K562 (cell line): ENCODE results near the gene ABHD8. TPM values are rescaled to one million over a fixed set of nuclear protein-coding genes. Genes with fewer than 3 reads are reported as not detected.
A peak's percentile ranks its signal among the peaks of the same experiment; 100 is the strongest.

Experiments used
- ADNP ChIP-seq: fragments of 200-800 bp; sonication (Bioruptor generic); IDR thresholded peaks from 2 replicates; pipeline ENCODE4 v1.6.1; 2016; ENCODE audit warnings: missing genetic modification characterization, missing compliant biosample characterization
- CBFA2T2 ChIP-seq: fragments of 450-650 bp; conservative IDR thresholded peaks from 2 replicates; pipeline ENCODE4 v1.6.1; 2017; ENCODE audit warnings: mild to moderate bottlenecking
- CBX5 ChIP-seq: IDR thresholded peaks from 2 replicates; pipeline ENCODE4 v1.6.1; 2014; ENCODE audit warnings: low read depth, borderline replicate concordance
- CHCHD3 ChIP-seq: fragments of 250-450 bp; sonication (Bioruptor Pico); IDR thresholded peaks from 2 replicates; pipeline ENCODE4 v2.1.2; 2022; ENCODE audit warnings: mild to moderate bottlenecking
- EZH2 ChIP-seq: IDR thresholded peaks from 2 replicates; pipeline ENCODE4 v1.6.1; 2012; ENCODE audit warnings: low read depth, mild to moderate bottlenecking, inconsistent platforms, low read length, borderline replicate concordance
- KDM1A ChIP-seq, 2 experiments: fragments of 450-650 bp; IDR thresholded peaks; 2 replicates each; pipeline ENCODE4 v1.6.1; 2016; ENCODE audit warnings: mild to moderate bottlenecking in 2 of 2
- KDM5B ChIP-seq: fragments of 200-600 bp; sonication (generic); IDR thresholded peaks from 2 replicates; pipeline ENCODE4 v1.6.1; 2012; ENCODE audit warnings: low read depth, mild to moderate bottlenecking, moderate library complexity, low read length, control low read depth, inconsistent platforms; ENCODE audit not compliant: insufficient replicate concordance
- MEF2A ChIP-seq: IDR thresholded peaks from 2 replicates; pipeline ENCODE4 v1.6.1; 2011; ENCODE audit warnings: low read depth, mild to moderate bottlenecking, low read length, moderate library complexity; ENCODE audit not compliant: control insufficient read depth
- MEIS2 ChIP-seq: fragments of 450-650 bp; IDR thresholded peaks from 2 replicates; pipeline ENCODE4 v1.6.1; 2014; ENCODE audit warnings: mild to moderate bottlenecking; ENCODE audit not compliant: partially characterized antibody
- MYNN ChIP-seq, 2 experiments: sonication (generic); formaldehyde crosslinking in 1 of 2; IDR thresholded peaks; 2 replicates each; pipeline versions ENCODE4 v1.5.0 to v1.6.1; 2016 to 2020; ENCODE audit warnings: antibody characterized with exemption in 1 of 2, missing genetic modification reagents in 1 of 2
- ZBTB7A ChIP-seq: IDR thresholded peaks from 2 replicates; pipeline ENCODE4 v1.6.1; 2011; ENCODE audit warnings: low read depth, mild to moderate bottlenecking, low read length, moderate library complexity, borderline replicate concordance; ENCODE audit not compliant: control insufficient read depth
- ZKSCAN3 ChIP-seq: fragments of 250-450 bp; sonication (Bioruptor Pico); IDR thresholded peaks from 2 replicates; pipeline ENCODE4 v1.4.0; 2020
- ZNF12 ChIP-seq: sonication (generic); formaldehyde crosslinking; IDR thresholded peaks from 2 replicates; pipeline ENCODE4 v1.4.0; 2020; ENCODE audit warnings: mild to moderate bottlenecking, missing genetic modification reagents
- ZNF239 ChIP-seq: fragments of 250-450 bp; sonication (Bioruptor Pico); IDR thresholded peaks from 2 replicates; pipeline ENCODE4 v1.4.0; 2020; ENCODE audit warnings: mild to moderate bottlenecking
- ZNF282 ChIP-seq: sonication (generic); formaldehyde crosslinking; IDR thresholded peaks from 2 replicates; pipeline ENCODE4 v1.8.1; 2023; ENCODE audit warnings: missing genetic modification reagents
- polyA plus RNA-seq, 8 experiments: library from polyadenylated mRNA; depleted of rRNA in 4 of 8; stranded (reverse) in 5 of 8; unstranded in 3 of 8; fragments of >200 nt; fragmentation: Nextera tagmentation in 2 of 8; fragmentation: Illumina TruSeq in 1 of 8; extraction: Ambion mirVana in 2 of 8; extraction: Trizol in 1 of 8; gene quantifications; 2 replicates each; pipeline versions ENCODE4 v1.2.1 to v1.2.3, GENCODE V29; 2011 to 2014; ENCODE audit warnings: inconsistent platforms in 1 of 8, missing spikeins in 1 of 8
- total RNA-seq, 7 experiments: library from RNA; depleted of rRNA in 6 of 7; stranded (reverse); fragments of >200 nt in 6 of 7; fragmentation: Illumina TruSeq in 2 of 7; extraction: Trizol in 2 of 7; gene quantifications; 2 replicates each; pipeline versions ENCODE4 v1.2.1 to v1.2.3, GENCODE V29; 2011 to 2021; ENCODE audit warnings: low replicate concordance in 1 of 7
- TF ChIP-seq, protein P1 (sequence below): sonication (generic); formaldehyde crosslinking; IDR thresholded peaks from 2 replicates; pipeline ENCODE4 v1.8.0; 2023; ENCODE audit warnings: mild to moderate bottlenecking, missing genetic modification reagents
- TF ChIP-seq, protein P2 (sequence below): sonication (generic); formaldehyde crosslinking; IDR thresholded peaks from 2 replicates; pipeline ENCODE4 v1.8.0; 2022; ENCODE audit warnings: missing genetic modification reagents, mild to moderate bottlenecking, borderline replicate concordance
- TF ChIP-seq, protein P3 (sequence below), 2 experiments: fragments of 250-450 bp in 1 of 2; fragments of 450-650 bp in 1 of 2; sonication (Bioruptor Pico) in 1 of 2; IDR thresholded peaks; 2 replicates each; pipeline versions ENCODE4 v1.6.1 to v1.8.0; 2016 to 2021; ENCODE audit warnings: mild to moderate bottlenecking in 2 of 2, moderate library complexity in 2 of 2, missing compliant biosample characterization in 1 of 2, missing genetic modification characterization in 1 of 2
- TF ChIP-seq, protein P4 (sequence below), 3 experiments: IDR thresholded peaks in 2 of 3; conservative IDR thresholded peaks in 1 of 3; 2 replicates each; pipeline ENCODE4 v1.5.1; 2011 to 2012; ENCODE audit warnings: low read length in 3 of 3, mild to moderate bottlenecking in 3 of 3, control low read depth in 2 of 3, improper control_type of control experiment in 1 of 3, inconsistent platforms in 1 of 3, low read depth in 1 of 3, mixed read lengths in 1 of 3, moderate library complexity in 1 of 3; ENCODE audit not compliant: insufficient read depth in 2 of 3

Gene ABHD8
- total and polyA plus RNA-seq, 9 of the 15 experiments (the other 6 are each of a cell fraction or from before 2014, with no cell fraction given) = 0.04 to 6.6 (median 2.0) TPM; not detected in 1

DNA sequence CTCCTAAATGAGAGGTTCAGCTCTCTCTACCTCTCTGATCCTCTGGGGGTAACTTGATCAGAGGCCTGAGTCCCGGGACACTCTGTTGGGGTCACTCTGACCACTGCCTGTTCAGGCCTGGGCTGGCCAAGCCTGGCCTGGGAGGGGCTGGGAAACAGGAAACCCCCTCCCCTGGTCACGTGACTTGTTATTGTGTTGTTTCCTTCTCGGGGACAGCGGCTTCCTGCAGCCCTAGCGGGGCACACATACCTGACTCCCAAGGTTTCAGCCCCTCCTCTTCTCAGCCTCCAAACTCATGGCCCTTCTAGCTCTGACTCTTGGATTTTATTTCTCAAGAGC lies 38.6 kb downstream of the ABHD8 start, which contains the start of gene USHBP1 (continued):
- TF ChIP-seq, protein P1, sequence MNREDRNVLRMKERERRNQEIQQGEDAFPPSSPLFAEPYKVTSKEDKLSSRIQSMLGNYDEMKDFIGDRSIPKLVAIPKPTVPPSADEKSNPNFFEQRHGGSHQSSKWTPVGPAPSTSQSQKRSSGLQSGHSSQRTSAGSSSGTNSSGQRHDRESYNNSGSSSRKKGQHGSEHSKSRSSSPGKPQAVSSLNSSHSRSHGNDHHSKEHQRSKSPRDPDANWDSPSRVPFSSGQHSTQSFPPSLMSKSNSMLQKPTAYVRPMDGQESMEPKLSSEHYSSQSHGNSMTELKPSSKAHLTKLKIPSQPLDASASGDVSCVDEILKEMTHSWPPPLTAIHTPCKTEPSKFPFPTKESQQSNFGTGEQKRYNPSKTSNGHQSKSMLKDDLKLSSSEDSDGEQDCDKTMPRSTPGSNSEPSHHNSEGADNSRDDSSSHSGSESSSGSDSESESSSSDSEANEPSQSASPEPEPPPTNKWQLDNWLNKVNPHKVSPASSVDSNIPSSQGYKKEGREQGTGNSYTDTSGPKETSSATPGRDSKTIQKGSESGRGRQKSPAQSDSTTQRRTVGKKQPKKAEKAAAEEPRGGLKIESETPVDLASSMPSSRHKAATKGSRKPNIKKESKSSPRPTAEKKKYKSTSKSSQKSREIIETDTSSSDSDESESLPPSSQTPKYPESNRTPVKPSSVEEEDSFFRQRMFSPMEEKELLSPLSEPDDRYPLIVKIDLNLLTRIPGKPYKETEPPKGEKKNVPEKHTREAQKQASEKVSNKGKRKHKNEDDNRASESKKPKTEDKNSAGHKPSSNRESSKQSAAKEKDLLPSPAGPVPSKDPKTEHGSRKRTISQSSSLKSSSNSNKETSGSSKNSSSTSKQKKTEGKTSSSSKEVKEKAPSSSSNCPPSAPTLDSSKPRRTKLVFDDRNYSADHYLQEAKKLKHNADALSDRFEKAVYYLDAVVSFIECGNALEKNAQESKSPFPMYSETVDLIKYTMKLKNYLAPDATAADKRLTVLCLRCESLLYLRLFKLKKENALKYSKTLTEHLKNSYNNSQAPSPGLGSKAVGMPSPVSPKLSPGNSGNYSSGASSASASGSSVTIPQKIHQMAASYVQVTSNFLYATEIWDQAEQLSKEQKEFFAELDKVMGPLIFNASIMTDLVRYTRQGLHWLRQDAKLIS (CRISPR knock-in tag) = no peak
- TF ChIP-seq, protein P2, sequence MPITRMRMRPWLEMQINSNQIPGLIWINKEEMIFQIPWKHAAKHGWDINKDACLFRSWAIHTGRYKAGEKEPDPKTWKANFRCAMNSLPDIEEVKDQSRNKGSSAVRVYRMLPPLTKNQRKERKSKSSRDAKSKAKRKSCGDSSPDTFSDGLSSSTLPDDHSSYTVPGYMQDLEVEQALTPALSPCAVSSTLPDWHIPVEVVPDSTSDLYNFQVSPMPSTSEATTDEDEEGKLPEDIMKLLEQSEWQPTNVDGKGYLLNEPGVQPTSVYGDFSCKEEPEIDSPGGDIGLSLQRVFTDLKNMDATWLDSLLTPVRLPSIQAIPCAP (CRISPR knock-in tag) = no peak
- TF ChIP-seq ZNF239 (CRISPR knock-in tag) (no peak), ADNP (tag) (no peak; the same call in 1 of the 2 replicates), KDM5B (no peak), KDM1A (IDR thresholded peaks at IDR 0.05) (no peak), MEIS2 (no peak), MEF2A (no peak), ZKSCAN3 (CRISPR knock-in tag) (no peak), CBFA2T2 (peak; percentile 48), ZBTB7A (0 out of 2 replicates have a peak, but pooled peaks have one; percentile 44), MYNN (IDR thresholded peaks at IDR 0.05) (no peak), MYNN (CRISPR knock-in tag; IDR thresholded peaks at IDR 0.05) (no peak), CBX5 (no peak), EZH2 (no peak), ZNF282 (CRISPR knock-in tag) (no peak), ZNF12 (CRISPR knock-in tag) (no peak), CHCHD3 (CRISPR knock-in tag) (no peak)
- TF ChIP-seq, protein P3, sequence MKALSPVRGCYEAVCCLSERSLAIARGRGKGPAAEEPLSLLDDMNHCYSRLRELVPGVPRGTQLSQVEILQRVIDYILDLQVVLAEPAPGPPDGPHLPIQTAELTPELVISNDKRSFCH (CRISPR knock-in tag; IDR thresholded peaks at IDR 0.05) = no peak
- TF ChIP-seq, protein P3 (tag; IDR thresholded peaks at IDR 0.05) = no peak
- TF ChIP-seq, protein P4, sequence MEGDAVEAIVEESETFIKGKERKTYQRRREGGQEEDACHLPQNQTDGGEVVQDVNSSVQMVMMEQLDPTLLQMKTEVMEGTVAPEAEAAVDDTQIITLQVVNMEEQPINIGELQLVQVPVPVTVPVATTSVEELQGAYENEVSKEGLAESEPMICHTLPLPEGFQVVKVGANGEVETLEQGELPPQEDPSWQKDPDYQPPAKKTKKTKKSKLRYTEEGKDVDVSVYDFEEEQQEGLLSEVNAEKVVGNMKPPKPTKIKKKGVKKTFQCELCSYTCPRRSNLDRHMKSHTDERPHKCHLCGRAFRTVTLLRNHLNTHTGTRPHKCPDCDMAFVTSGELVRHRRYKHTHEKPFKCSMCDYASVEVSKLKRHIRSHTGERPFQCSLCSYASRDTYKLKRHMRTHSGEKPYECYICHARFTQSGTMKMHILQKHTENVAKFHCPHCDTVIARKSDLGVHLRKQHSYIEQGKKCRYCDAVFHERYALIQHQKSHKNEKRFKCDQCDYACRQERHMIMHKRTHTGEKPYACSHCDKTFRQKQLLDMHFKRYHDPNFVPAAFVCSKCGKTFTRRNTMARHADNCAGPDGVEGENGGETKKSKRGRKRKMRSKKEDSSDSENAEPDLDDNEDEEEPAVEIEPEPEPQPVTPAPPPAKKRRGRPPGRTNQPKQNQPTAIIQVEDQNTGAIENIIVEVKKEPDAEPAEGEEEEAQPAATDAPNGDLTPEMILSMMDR (IDR thresholded peaks at IDR 0.05 in 2 of 3, conservative IDR thresholded peaks at IDR 0.05 in 1 of 3; ENCODE audit: insufficient read depth in 2 of 3, low read depth in 1 of 3, low read length in 3 of 3) = no peak
